Measurements from ENCODE around the gene BLTP3B. TPM values are rescaled to one million over a fixed set of nuclear protein-coding genes. Genes with fewer than 3 reads are reported as not detected.

BLTP3B gene
- total RNA-seq, 1 donor, result 51.8 TPM

DNA sequence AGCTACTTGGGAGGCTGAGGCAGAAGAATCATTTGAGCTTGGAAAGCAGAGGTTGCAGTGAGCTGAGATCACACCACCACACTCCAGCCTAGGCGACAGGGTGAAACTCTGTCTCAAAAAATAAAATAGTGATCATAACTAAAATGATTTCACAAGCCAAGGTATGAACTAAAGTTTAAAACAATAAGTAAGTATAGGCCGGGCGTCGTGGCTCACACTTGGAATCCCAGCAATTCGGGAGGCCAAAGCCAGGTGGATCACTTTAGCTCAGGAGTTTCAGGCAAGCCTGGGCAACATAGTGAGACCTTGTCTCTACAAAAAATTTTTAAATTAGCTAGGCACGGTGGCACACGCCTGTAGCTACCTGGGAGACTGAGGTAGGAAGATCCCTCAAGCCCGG is 27.4 kb downstream of the BLTP3B start:
- no peak for DNase-seq (ENCODE audit: low read depth)
- TF ChIP-seq, protein P1, sequence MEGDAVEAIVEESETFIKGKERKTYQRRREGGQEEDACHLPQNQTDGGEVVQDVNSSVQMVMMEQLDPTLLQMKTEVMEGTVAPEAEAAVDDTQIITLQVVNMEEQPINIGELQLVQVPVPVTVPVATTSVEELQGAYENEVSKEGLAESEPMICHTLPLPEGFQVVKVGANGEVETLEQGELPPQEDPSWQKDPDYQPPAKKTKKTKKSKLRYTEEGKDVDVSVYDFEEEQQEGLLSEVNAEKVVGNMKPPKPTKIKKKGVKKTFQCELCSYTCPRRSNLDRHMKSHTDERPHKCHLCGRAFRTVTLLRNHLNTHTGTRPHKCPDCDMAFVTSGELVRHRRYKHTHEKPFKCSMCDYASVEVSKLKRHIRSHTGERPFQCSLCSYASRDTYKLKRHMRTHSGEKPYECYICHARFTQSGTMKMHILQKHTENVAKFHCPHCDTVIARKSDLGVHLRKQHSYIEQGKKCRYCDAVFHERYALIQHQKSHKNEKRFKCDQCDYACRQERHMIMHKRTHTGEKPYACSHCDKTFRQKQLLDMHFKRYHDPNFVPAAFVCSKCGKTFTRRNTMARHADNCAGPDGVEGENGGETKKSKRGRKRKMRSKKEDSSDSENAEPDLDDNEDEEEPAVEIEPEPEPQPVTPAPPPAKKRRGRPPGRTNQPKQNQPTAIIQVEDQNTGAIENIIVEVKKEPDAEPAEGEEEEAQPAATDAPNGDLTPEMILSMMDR (IDR thresholded peaks at IDR 0.05; ENCODE audit: insufficient read depth, low read depth, low read length), result no peak
- H3K4me3 ChIP-seq (ENCODE audit: low read depth, low read length), result no peak overlapping the region

DNA sequence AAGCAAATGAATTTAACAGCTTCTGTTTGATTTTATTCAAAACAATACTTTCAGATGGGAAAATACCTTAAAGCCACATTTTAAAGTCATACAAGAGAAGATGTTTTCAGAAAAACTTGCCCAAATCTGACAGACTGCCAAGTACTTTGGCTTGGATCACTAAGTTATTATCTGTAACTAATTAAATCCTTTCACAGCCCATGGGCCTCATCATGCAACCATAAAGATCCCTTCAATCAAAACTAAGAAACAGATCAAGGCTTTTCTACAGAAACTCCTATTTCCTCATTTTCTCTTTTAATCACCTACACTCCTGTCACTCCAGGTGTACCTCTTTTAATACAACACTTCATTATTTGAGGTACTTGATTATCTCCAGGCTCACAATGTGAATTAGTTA is 28.1 kb downstream of the BLTP3B start:
- H3K4me3 ChIP-seq (ENCODE audit: low read depth, low read length), result no peak overlapping the region
- TF ChIP-seq, protein P1 (IDR thresholded peaks at IDR 0.05; ENCODE audit: insufficient read depth, low read depth, low read length), result no peak
- DNase-seq (ENCODE audit: low read depth), result peak; percentile 36

DNA sequence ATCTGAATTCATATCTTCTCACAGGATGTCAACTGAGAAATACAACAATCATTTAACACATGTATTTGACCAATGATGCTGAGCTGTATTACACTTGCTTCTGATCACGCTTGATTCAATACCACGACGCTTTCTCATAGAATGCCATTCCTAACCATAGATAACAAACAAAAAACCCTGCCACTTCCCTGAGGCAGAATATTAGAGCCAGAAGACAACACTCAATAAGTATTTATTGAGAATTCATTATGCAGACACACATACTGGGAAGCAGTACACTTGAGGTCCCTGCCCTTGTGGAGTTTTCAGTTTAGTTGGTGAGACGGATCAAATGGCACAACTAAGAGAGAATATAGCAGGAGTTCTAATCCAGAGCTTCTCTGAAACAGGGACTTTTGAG is 32.4 kb downstream of the BLTP3B start:
- DNase-seq (ENCODE audit: low read depth), result no peak
- TF ChIP-seq, protein P1 (IDR thresholded peaks at IDR 0.05; ENCODE audit: insufficient read depth, low read depth, low read length), result no peak
- no peak overlapping the region for H3K4me3 ChIP-seq (ENCODE audit: low read depth, low read length)

DNA sequence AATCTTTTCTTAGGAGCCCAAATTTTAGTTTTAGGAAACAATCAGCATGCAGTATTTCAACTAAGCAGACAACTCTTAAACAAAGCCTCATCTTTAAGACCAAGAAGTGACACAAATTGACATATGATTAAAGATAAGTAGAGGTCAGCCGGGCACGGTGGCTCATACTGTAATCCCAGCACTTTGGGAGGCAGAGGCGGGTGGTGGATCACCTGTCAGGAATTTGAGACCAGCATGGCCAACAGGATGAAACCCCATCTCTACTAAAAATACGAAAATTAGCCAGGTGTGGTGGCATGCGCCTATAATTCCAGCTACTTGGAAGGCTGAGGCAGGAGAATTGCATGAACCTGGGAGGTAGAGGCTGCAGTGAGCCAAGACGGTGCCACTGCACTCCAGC is 35.8 kb downstream of the BLTP3B start:
- TF ChIP-seq, protein P1 (IDR thresholded peaks at IDR 0.05; ENCODE audit: insufficient read depth, low read depth, low read length), result no peak
- H3K4me3 ChIP-seq (ENCODE audit: low read depth, low read length), result no peak overlapping the region
- DNase-seq (ENCODE audit: low read depth), result no peak

DNA sequence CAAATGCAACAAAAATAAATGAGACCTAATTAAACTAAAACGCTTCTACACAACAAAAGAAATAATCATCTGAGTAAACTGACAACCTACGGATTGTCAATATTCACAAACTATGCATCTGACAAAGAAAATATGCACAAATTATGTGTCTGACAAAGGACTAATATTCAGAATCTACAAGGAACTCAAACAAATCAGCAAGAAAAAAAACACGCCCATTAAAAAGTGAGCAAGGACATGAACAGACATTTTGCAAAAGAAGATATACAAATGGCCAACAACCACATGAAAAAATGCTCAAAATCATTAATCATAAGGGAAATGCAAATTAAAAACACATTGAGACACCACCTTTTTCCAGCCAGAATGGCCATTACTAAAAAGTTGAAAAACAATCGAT is 37.0 kb downstream of the BLTP3B start:
- TF ChIP-seq, protein P1 (IDR thresholded peaks at IDR 0.05; ENCODE audit: insufficient read depth, low read depth, low read length), result no peak
- H3K4me3 ChIP-seq (ENCODE audit: low read depth, low read length), result no peak overlapping the region
- DNase-seq (ENCODE audit: low read depth), result no peak

DNA sequence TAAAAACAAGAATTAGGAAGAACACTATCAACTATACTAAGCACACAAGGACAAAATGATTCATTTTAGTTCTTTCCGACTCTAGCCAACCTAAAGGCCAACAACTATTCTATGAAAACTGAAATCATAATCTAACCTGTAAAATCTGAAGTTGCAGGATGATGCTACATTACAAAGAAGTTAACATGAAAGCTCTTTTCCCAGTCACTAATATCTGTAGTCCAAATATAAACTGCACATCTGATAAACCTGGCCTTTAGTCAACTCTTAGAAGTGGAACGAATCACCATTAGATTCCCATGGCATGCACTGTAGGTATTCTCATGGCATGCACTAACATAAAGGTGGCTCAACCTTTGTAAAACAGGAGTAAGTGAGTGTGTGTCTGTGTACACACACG is 41.7 kb downstream of the BLTP3B start:
- DNase-seq (ENCODE audit: low read depth), result no peak
- no peak overlapping the region for H3K4me3 ChIP-seq (ENCODE audit: low read depth, low read length)
- TF ChIP-seq, protein P1 (IDR thresholded peaks at IDR 0.05; ENCODE audit: insufficient read depth, low read depth, low read length), result no peak

Small RNA genes lying within 50 kb of the gene (small RNA-seq; reads per million reads assigned to genes)
- gene MIR1827 (not detected), gene RN7SL176P (not detected)

Other genes with a start within 250 kb of the BLTP3B start
- 0.64 and 0.86 TPM in 2 replicates for gene ANKS1B, start 157.9 kb downstream of the BLTP3B start, total RNA-seq
- 13.9 and 21.2 TPM in 2 replicates for gene ACTR6, start 57.9 kb upstream of the BLTP3B start, total RNA-seq
- 0.64 and 1.7 TPM in 2 replicates for gene DEPDC4, start 124.2 kb upstream of the BLTP3B start, total RNA-seq
- 58.6 and 76.0 TPM in 2 replicates for gene SCYL2, start 124.3 kb upstream of the BLTP3B start, total RNA-seq
- not detected in 2 replicates for gene SLC17A8, start 214.2 kb upstream of the BLTP3B start, total RNA-seq